H1 (cell line): ENCODE measurements around the gene GRID2. TPM values are rescaled to one million over a fixed set of nuclear protein-coding genes. Genes with fewer than 3 reads are reported as not detected.

ENCODE experiments used
- EGR1 ChIP-seq: IDR thresholded peaks from 2 replicates; pipeline ENCODE4 v1.6.1; 2011; ENCODE audit warnings: low read depth, low read length, borderline replicate concordance
- SP4 ChIP-seq: IDR thresholded peaks from 2 replicates; pipeline ENCODE4 v1.6.1; 2012; ENCODE audit warnings: low read length, inconsistent platforms
- polyA plus RNA-seq, 7 experiments: library from polyadenylated mRNA; depleted of rRNA in 3 of 7; stranded (reverse) in 5 of 7; unstranded in 2 of 7; fragments of >200 nt in 5 of 7; fragments of 200-250 nt in 2 of 7; gene quantifications; 1 replicate in 5 of 7; 2 replicates in 1 of 7; 4 replicates in 1 of 7; pipeline versions ENCODE4 v1.2.1 to v1.2.3, GENCODE V29; 2011 to 2013; ENCODE audit warnings: missing spikeins in 2 of 7, mixed read lengths in 2 of 7
- total RNA-seq: library from RNA; stranded (reverse); fragmentation: NEBNext Ultra II Directional; extraction: Animal tissue kit (Norgen Biotek cat#: 25700); gene quantifications from 2 replicates; pipeline ENCODE4 v1.2.1, GENCODE V29; 2021
- TF ChIP-seq, protein P1 (sequence below): IDR thresholded peaks from 2 replicates; pipeline ENCODE4 v1.6.1; 2011; ENCODE audit warnings: low read depth, mild to moderate bottlenecking, low read length; ENCODE audit not compliant: insufficient read depth

Gene GRID2
- total and polyA plus RNA-seq, 2 of the 8 experiments (the other 6 are each of a cell fraction or from before 2014, with no cell fraction given) = 31.1 to 81.9 TPM

DNA sequence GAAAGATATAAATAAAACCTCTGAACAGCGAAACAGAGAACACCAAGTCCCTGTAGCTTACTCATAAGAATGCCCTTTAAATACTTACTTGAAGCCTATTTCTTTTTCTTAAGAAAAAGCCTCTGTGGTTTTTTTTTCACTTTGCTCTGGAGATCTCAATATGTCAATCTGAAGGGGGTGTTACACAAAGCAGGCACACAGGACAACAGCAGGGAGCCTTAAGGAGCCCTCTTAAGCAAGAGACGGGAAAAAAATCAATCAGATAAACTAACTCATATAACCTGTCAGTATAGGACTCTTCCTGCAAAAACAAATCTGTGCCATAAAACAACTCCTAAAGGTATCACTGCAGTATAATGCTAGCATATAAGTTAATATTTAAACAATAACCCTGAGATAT, 913.7 kb downstream of the GRID2 start (continued):
- TF ChIP-seq, protein P1, sequence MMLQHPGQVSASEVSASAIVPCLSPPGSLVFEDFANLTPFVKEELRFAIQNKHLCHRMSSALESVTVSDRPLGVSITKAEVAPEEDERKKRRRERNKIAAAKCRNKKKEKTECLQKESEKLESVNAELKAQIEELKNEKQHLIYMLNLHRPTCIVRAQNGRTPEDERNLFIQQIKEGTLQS = no peak
- no peak for TF ChIP-seq SP4
- no peak for TF ChIP-seq EGR1
